SK-N-SH (cell line): Measurements from ENCODE around the gene CCDC160. TPM values are rescaled to one million over a fixed set of nuclear protein-coding genes. Genes with fewer than 3 reads are reported as not detected.

Experiments
- CTCF ChIA-PET: fragments of 300-600, 350-600 bp; formaldehyde crosslinking; extraction: SDS; loops from one replicate; lab custom pipeline; 2021; lab: Yijun Ruan, JAX
- POLR2A ChIA-PET: fragments of 350-600 bp; sonication (Branson Sonifier 250); formaldehyde crosslinking; extraction: SDS; loops from one replicate; lab custom pipeline; 2020; ENCODE audit warnings: antibody characterized with exemption, inconsistent platforms; lab: Yijun Ruan, JAX
- DNase-seq: peaks from one replicate; pipeline ENCODE4 v3.0.0; 2012
- H2AFZ ChIP-seq: fragments of 200-600 bp; sonication (generic); 2 replicates; pipeline ENCODE4 v1.8.1; 2016; ENCODE audit warnings: antibody characterized with exemption, mild to moderate bottlenecking, low read depth
- H3F3A ChIP-seq: fragments of 200-600 bp; sonication (generic); replicated peaks from 2 replicates; pipeline ENCODE3; 2016; ENCODE audit warnings: antibody characterized with exemption, mild to moderate bottlenecking; ENCODE audit not compliant: insufficient read depth
- H3K27ac ChIP-seq, 2 experiments: fragments of 200-500 bp in 1 of 2; fragments of 200-600 bp in 1 of 2; sonication (Bioruptor generic) in 1 of 2; sonication (generic), shearing (Covaris generic) in 1 of 2; 2 replicates each; pipeline versions ENCODE4 v1.5.1 to v1.6.1; 2014 to 2016; ENCODE audit warnings: low read depth in 2 of 2, inconsistent platforms in 1 of 2, low read length in 1 of 2, mild to moderate bottlenecking in 1 of 2, mixed read lengths in 1 of 2
- H3K27me3 ChIP-seq: fragments of 200-600 bp; sonication (generic), shearing (Covaris generic); 2 replicates; pipeline ENCODE4 v1.6.1; 2016; ENCODE audit warnings: mixed run types; ENCODE audit not compliant: insufficient read depth
- H3K36me3 ChIP-seq, 2 experiments: fragments of 200-500 bp in 1 of 2; fragments of 200-600 bp in 1 of 2; sonication (Bioruptor generic) in 1 of 2; sonication (generic) in 1 of 2; replicated peaks in 1 of 2; 2 replicates each; pipeline versions ENCODE3 to v1.5.1; 2014 to 2016; ENCODE audit warnings: low read length in 1 of 2, mild to moderate bottlenecking in 1 of 2; ENCODE audit not compliant: insufficient read depth in 2 of 2, control insufficient read depth in 1 of 2
- H3K4me1 ChIP-seq, 2 experiments: fragments of 200-500 bp in 1 of 2; fragments of 200-600 bp in 1 of 2; sonication (Bioruptor generic) in 1 of 2; sonication (generic), shearing (Covaris generic) in 1 of 2; 2 replicates each; pipeline versions ENCODE4 v1.5.1 to v1.6.1; 2014 to 2016; ENCODE audit warnings: low read depth in 1 of 2, low read length in 1 of 2, mixed run types in 1 of 2; ENCODE audit not compliant: insufficient read depth in 2 of 2, control insufficient read depth in 1 of 2
- H3K4me2 ChIP-seq: fragments of 200-600 bp; sonication (generic), shearing (Covaris generic); 2 replicates; pipeline ENCODE4 v1.6.1; 2017; ENCODE audit warnings: mixed run types
- H3K4me3 ChIP-seq, 2 experiments: fragments of 200-500 bp in 1 of 2; fragments of 200-600 bp in 1 of 2; sonication (Bioruptor generic) in 1 of 2; sonication (generic), shearing (Covaris generic) in 1 of 2; 2 replicates each; pipeline versions ENCODE4 v1.5.1 to v1.8.1; 2014 to 2016; ENCODE audit warnings: low read depth in 2 of 2, inconsistent platforms in 1 of 2, low read length in 1 of 2, mild to moderate bottlenecking in 1 of 2, mixed read lengths in 1 of 2, moderate library complexity in 1 of 2
- H3K79me2 ChIP-seq: fragments of 200-600 bp; sonication (generic); 2 replicates; pipeline ENCODE4 v1.8.1; 2017; ENCODE audit warnings: mild to moderate bottlenecking; ENCODE audit not compliant: insufficient read depth
- H3K9ac ChIP-seq: fragments of 200-600 bp; sonication (generic); 2 replicates; pipeline ENCODE4 v1.6.1; 2017; ENCODE audit warnings: mixed run types
- H3K9me2 ChIP-seq: fragments of 200-600 bp; sonication (generic); 2 replicates; pipeline ENCODE4 v1.6.1; 2017; ENCODE audit warnings: mixed run types
- H3K9me3 ChIP-seq: fragments of 200-600 bp; sonication (generic); 2 replicates; pipeline ENCODE4 v1.6.1; 2017; ENCODE audit warnings: mixed run types, mild to moderate bottlenecking, moderate library complexity
- H4K20me1 ChIP-seq: fragments of 200-600 bp; sonication (generic); 2 replicates; pipeline ENCODE4 v1.6.1; 2017; ENCODE audit warnings: mild to moderate bottlenecking, mixed run types; ENCODE audit not compliant: insufficient read depth
- CTCF ChIP-seq: fragments of 200-600 bp; sonication (generic); IDR thresholded peaks from 2 replicates; pipeline ENCODE4 v1.6.1; 2017; ENCODE audit warnings: antibody characterized with exemption, mild to moderate bottlenecking, moderate library complexity
- ELF1 ChIP-seq: IDR thresholded peaks from 2 replicates; pipeline ENCODE4 v1.4.0; 2012
- EP300 ChIP-seq, 2 experiments: IDR thresholded peaks; 2 replicates each; pipeline versions ENCODE4 v1.4.0 to v1.6.1; 2012; ENCODE audit warnings: borderline replicate concordance in 1 of 2, low read depth in 1 of 2, low read length in 1 of 2
- FOXM1 ChIP-seq: IDR thresholded peaks from 2 replicates; pipeline ENCODE4 v1.4.0; 2012; ENCODE audit warnings: low read depth, mild to moderate bottlenecking
- GABPA ChIP-seq: IDR thresholded peaks from 2 replicates; pipeline ENCODE4 v1.4.0; 2012; ENCODE audit warnings: low read depth, mild to moderate bottlenecking
- GATA2 ChIP-seq: sonication (generic); formaldehyde crosslinking; IDR thresholded peaks from 2 replicates; pipeline ENCODE4 v1.5.0; 2020; ENCODE audit warnings: mild to moderate bottlenecking, missing genetic modification reagents
- JUND ChIP-seq: IDR thresholded peaks from 2 replicates; pipeline ENCODE4 v1.4.0; 2012
- MEF2A ChIP-seq: IDR thresholded peaks from 2 replicates; pipeline ENCODE4 v1.4.0; 2012; ENCODE audit warnings: low read depth, borderline replicate concordance
- MXI1 ChIP-seq: IDR thresholded peaks from 2 replicates; pipeline ENCODE4 v1.6.1; 2012; ENCODE audit warnings: mild to moderate bottlenecking, low read depth, low read length, improper control_type of control experiment
- NRF1 ChIP-seq: IDR thresholded peaks from 2 replicates; pipeline ENCODE4 v1.6.1; 2012; ENCODE audit warnings: low read depth, mild to moderate bottlenecking, low read length
- PBX3 ChIP-seq: IDR thresholded peaks from 2 replicates; pipeline ENCODE4; 2012
- RCOR1 ChIP-seq: fragments of 150-350 bp; IDR thresholded peaks from 2 replicates; pipeline ENCODE4 v1.6.1; 2017; ENCODE audit warnings: antibody characterized with exemption, low read length
- REST ChIP-seq: IDR thresholded peaks from 2 replicates; pipeline ENCODE4 v1.6.1; 2012; ENCODE audit warnings: mild to moderate bottlenecking, low read depth, low read length, moderate library complexity
- RFX5 ChIP-seq: IDR thresholded peaks from 2 replicates; pipeline ENCODE4 v1.6.1; 2012; ENCODE audit warnings: mild to moderate bottlenecking, improper control_type of control experiment, low read length
- RXRA ChIP-seq: IDR thresholded peaks from 2 replicates; pipeline ENCODE4 v1.4.0; 2012; ENCODE audit warnings: low read depth, mild to moderate bottlenecking, borderline replicate concordance
- SIN3A ChIP-seq: IDR thresholded peaks from 2 replicates; pipeline ENCODE4 v1.6.1; 2012; ENCODE audit warnings: low read depth, mild to moderate bottlenecking, low read length, moderate library complexity, borderline replicate concordance
- SMC3 ChIP-seq: IDR thresholded peaks from 2 replicates; pipeline ENCODE4 v1.6.1; 2012; ENCODE audit warnings: low read depth, low read length, improper control_type of control experiment
- TAF1 ChIP-seq: IDR thresholded peaks from 2 replicates; pipeline ENCODE4 v1.6.1; 2012; ENCODE audit warnings: low read depth, mild to moderate bottlenecking, low read length, moderate library complexity, borderline replicate concordance
- TCF12 ChIP-seq: IDR thresholded peaks from 2 replicates; pipeline ENCODE4 v1.4.0; 2012
- TEAD4 ChIP-seq: IDR thresholded peaks from 2 replicates; pipeline ENCODE4 v1.4.0; 2012; ENCODE audit warnings: mild to moderate bottlenecking, borderline replicate concordance; ENCODE audit not compliant: insufficient read depth
- USF1 ChIP-seq: IDR thresholded peaks from 2 replicates; pipeline ENCODE4 v1.4.0; 2012; ENCODE audit warnings: low read depth, borderline replicate concordance
- WGBS: methylation state at CpG from one replicate; pipeline ENCODE4 v1.1.6; 2017; ENCODE audit warnings: low lambda C conversion rate; 5-methylcytosine and 5-hydroxymethylcytosine counted together
- polyA plus RNA-seq, 3 experiments: library from polyadenylated mRNA; depleted of rRNA; stranded (reverse); fragments of >200 nt; gene quantifications; 2 replicates each; pipeline ENCODE4 v1.2.3, GENCODE V29; 2012

CCDC160 gene
- not detected in 2 replicates for polyA plus RNA-seq (2012; rRNA removed)
- polyA plus RNA-seq (2012; cell fraction: cytosol; rRNA removed): 0.04 TPM in 1 of 2 replicates, not detected in the other
- polyA plus RNA-seq (2012; cell fraction: nucleus; rRNA removed): not detected in 2 replicates

- no peak within 1 kb of the TSS for H3K27ac ChIP-seq
- peak within 1 kb of the TSS; percentile 67 for H3K4me2 ChIP-seq
- no peaks in the 10 kb centered on the region for H3K9me3 ChIP-seq
- peak; percentile 82 for DNase-seq
- H3K36me3 ChIP-seq: no peaks in the 10 kb centered on the region
- H3K4me1 ChIP-seq: peaks cover 0 to 3% of the 10 kb centered on the region in 2 experiments; a peak in 1 of 4 replicates
- POLR2A ChIA-PET: no interaction called here
- H3K79me2 ChIP-seq: no peaks in the 10 kb centered on the region
- H3K9ac ChIP-seq: no peak within 1 kb of the TSS
- no peaks in the 10 kb centered on the region for H3K9me2 ChIP-seq
- peak within 1 kb of the TSS; percentile 50 to 52 for H3K4me3 ChIP-seq
- H3F3A ChIP-seq: no peaks in the 10 kb centered on the region
- CTCF ChIA-PET: interaction anchor here (1.9 kb wide), 1 partner anchor 9 kb away, joined by 5 read pairs; no protein-coding TSS in a partner anchor
- H2AFZ ChIP-seq: peak within 1 kb of the TSS; percentile 56; the same call in 1 of the 2 replicates
- TF ChIP-seq USF1 (no peak), FOXM1 (no peak), RXRA (no peak), SMC3 (no peak), TEAD4 (no peak), MEF2A (no peak), TCF12 (no peak), TAF1 (no peak), ELF1 (no peak), CTCF (no peak), SIN3A (no peak)
- H4K20me1 ChIP-seq: no peaks in the 10 kb centered on the region
- 23% methylated on average over 21 of the region's 70 CpGs for WGBS
- H3K27me3 ChIP-seq: peaks cover 7% of the 10 kb centered on the region; the same call in 1 of the 2 replicates
Measured at GRCh38 chrX:134236626-134237614, at the start of gene CCDC160. Gene CCDC160 (plus strand): TSS chrX:134237182. CDS start chrX:134244801, 7,619 bp downstream.

- H3K4me2 ChIP-seq: no peak overlapping the region
- H3K4me3 ChIP-seq: no peak overlapping the region
- ChIA-PET POLR2A (no interaction called here), CTCF (no interaction called here)
- H3K79me2 ChIP-seq: no peaks in the 10 kb centered on the region
- no peaks in the 10 kb centered on the region for H3K9me3 ChIP-seq
- no peaks in the 10 kb centered on the region for H3K4me1 ChIP-seq
- no peaks in the 10 kb centered on the region for H3F3A ChIP-seq
- 10% methylated on average over 2 of the region's 2 CpGs for WGBS
- no peaks in the 10 kb centered on the region; the same call in 1 of the 2 replicates for H3K27me3 ChIP-seq
- H3K36me3 ChIP-seq: no peaks in the 10 kb centered on the region
- no peak overlapping the region for H3K9ac ChIP-seq
- H3K9me2 ChIP-seq: no peaks in the 10 kb centered on the region
- no peaks in the 10 kb centered on the region for H4K20me1 ChIP-seq
- H2AFZ ChIP-seq: no peak overlapping the region
- no peak for DNase-seq
- H3K27ac ChIP-seq: no peak overlapping the region
- TF ChIP-seq GABPA (no peak), SIN3A (no peak), RFX5 (no peak), TEAD4 (no peak), NRF1 (no peak), RCOR1 (no peak), EP300 (IDR thresholded peaks at IDR 0.05; ENCODE audit: borderline replicate concordance in 1 of 2, low read depth in 1 of 2, low read length in 1 of 2) (no peak), JUND (no peak), TCF12 (no peak), REST (no peak), FOXM1 (no peak), MXI1 (no peak), PBX3 (no peak), GATA2 (CRISPR knock-in tag) (no peak)
Measured at GRCh38 chrX:134191281-134191680, 45.7 kb upstream of the CCDC160 start.
